Adrenal gland (tissue), 5 donors: ENCODE results near the gene IL9.

ENCODE experiments used
- CTCF ChIP-seq, 6 experiments: fragments of 450-650 bp in 4 of 6; fragments of 200-600 bp in 2 of 6; sonication (generic) in 1 of 6; IDR thresholded peaks; 1 replicate in 5 of 6; 2 replicates in 1 of 6; pipeline versions ENCODE4 v1.5.1 to v1.8.0; 2016 to 2021; ENCODE audit warnings: antibody characterized with exemption in 6 of 6, mild to moderate bottlenecking in 2 of 6, moderate library complexity in 1 of 6
- POLR2A ChIP-seq, 2 donors: fragments of 450-650 bp; IDR thresholded peaks; one replicate each; pipeline ENCODE4 v1.6.1; 2017; ENCODE audit warnings: antibody characterized with exemption in 2 of 2, mild to moderate bottlenecking in 2 of 2, moderate library complexity in 1 of 2
- donor health status: DM: no; HTN: no; CAD: no.

DNA sequence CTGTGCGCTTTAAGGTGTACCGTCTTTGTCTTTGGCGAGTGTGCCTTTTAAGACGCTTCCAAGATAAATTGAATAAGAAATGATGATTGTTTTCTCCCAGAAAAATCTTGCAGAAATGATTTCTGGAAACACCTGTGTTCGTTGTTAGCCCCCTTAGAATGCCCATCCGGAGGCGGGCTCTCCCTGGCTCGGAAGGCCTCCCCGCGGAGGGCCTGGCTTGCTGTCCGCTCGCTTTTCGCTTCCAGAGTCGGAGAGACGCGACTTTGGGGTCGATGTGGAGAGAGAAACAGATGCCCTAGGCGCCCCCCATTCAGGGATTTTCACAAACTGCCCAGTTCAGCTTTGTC, 35.3 kb upstream of the IL9 start:
- no peak for TF ChIP-seq CTCF (IDR thresholded peaks at IDR 0.05)
- TF ChIP-seq POLR2A (IDR thresholded peaks at IDR 0.05), result no peak
